ENCODE measurements around the gene AMFR.

DNA sequence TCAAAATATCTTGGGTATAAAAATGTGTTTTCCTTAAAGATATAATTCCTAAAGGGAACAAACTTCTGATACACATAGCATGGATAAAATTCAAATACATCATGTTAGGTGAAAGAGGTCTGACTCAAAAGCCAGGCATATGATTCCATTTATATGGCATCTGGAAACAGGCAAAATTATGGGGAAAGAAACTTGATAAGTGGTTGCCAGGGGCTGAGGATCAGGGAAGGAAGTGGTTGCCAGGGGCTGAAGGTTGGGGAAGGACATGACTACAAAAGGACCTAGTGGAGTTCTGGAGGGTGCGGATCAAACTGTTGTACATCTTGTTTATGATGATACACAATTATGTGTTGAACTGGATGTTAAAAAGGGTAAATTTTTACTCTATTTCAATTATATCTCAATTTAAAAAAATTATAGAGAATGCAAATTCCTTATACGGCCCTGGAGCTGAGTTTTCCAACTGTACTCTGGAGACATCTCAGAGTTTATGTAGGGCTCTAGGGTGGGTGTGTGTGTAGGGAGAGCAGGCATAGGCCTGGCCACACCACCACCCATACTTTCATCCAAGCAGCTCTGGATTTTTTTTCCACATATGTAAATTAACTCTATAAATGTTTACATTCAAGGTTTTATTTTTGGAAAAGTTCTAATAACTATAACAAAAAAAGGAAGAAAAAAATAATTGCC lies 55.0 kb downstream of the AMFR start:
- no peak for TF ChIP-seq POLR2A (IDR thresholded peaks at IDR 0.05; ENCODE audit: borderline replicate concordance, extremely low read depth, insufficient read depth, insufficient read length)
- TF ChIP-seq, protein P1, sequence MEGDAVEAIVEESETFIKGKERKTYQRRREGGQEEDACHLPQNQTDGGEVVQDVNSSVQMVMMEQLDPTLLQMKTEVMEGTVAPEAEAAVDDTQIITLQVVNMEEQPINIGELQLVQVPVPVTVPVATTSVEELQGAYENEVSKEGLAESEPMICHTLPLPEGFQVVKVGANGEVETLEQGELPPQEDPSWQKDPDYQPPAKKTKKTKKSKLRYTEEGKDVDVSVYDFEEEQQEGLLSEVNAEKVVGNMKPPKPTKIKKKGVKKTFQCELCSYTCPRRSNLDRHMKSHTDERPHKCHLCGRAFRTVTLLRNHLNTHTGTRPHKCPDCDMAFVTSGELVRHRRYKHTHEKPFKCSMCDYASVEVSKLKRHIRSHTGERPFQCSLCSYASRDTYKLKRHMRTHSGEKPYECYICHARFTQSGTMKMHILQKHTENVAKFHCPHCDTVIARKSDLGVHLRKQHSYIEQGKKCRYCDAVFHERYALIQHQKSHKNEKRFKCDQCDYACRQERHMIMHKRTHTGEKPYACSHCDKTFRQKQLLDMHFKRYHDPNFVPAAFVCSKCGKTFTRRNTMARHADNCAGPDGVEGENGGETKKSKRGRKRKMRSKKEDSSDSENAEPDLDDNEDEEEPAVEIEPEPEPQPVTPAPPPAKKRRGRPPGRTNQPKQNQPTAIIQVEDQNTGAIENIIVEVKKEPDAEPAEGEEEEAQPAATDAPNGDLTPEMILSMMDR (IDR thresholded peaks at IDR 0.05 in 2 of 3, conservative IDR thresholded peaks at IDR 0.05 in 1 of 3; ENCODE audit: borderline replicate concordance in 1 of 3, insufficient read depth in 1 of 3, low read depth in 2 of 3, low read length in 2 of 3): no peak
- TF ChIP-seq, protein P2, sequence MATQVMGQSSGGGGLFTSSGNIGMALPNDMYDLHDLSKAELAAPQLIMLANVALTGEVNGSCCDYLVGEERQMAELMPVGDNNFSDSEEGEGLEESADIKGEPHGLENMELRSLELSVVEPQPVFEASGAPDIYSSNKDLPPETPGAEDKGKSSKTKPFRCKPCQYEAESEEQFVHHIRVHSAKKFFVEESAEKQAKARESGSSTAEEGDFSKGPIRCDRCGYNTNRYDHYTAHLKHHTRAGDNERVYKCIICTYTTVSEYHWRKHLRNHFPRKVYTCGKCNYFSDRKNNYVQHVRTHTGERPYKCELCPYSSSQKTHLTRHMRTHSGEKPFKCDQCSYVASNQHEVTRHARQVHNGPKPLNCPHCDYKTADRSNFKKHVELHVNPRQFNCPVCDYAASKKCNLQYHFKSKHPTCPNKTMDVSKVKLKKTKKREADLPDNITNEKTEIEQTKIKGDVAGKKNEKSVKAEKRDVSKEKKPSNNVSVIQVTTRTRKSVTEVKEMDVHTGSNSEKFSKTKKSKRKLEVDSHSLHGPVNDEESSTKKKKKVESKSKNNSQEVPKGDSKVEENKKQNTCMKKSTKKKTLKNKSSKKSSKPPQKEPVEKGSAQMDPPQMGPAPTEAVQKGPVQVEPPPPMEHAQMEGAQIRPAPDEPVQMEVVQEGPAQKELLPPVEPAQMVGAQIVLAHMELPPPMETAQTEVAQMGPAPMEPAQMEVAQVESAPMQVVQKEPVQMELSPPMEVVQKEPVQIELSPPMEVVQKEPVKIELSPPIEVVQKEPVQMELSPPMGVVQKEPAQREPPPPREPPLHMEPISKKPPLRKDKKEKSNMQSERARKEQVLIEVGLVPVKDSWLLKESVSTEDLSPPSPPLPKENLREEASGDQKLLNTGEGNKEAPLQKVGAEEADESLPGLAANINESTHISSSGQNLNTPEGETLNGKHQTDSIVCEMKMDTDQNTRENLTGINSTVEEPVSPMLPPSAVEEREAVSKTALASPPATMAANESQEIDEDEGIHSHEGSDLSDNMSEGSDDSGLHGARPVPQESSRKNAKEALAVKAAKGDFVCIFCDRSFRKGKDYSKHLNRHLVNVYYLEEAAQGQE (IDR thresholded peaks at IDR 0.05; ENCODE audit: low read depth): no peak
- TF ChIP-seq RAD21 (IDR thresholded peaks at IDR 0.05; ENCODE audit: low read depth): no peak
- no peak for TF ChIP-seq SRF (IDR thresholded peaks at IDR 0.05; ENCODE audit: low read depth)
- TF ChIP-seq FOSL1 (IDR thresholded peaks at IDR 0.05; ENCODE audit: low read depth): no peak
- TF ChIP-seq EZH2 (IDR thresholded peaks at IDR 0.05): no peak
- TF ChIP-seq CEBPB (IDR thresholded peaks at IDR 0.05; ENCODE audit: low read depth): no peak

All from HCT116 (cell line).